Measurements from ENCODE around the gene PDE3A.

PDE3A gene

GRCh38 chr12:20578142-20578541, 209.8 kb downstream of the PDE3A start:
- Histone ChIP-seq H3K9me3 (ENCODE audit: control insufficient read depth in 1 of 2, low read length in 2 of 2) (no peaks in the 10 kb centered on the region), H3K4me1 (ENCODE audit: control insufficient read depth in 1 of 2, insufficient read depth in 2 of 2, low read length in 2 of 2) (no peaks in the 10 kb centered on the region), H3K36me3 (ENCODE audit: control insufficient read depth in 1 of 2, insufficient read depth in 2 of 2, low read length in 2 of 2) (no peaks in the 10 kb centered on the region), H3K4me3 (ENCODE audit: low read depth in 1 of 2, low read length in 2 of 2) (no peak overlapping the region), H3K27me3 (ENCODE audit: control insufficient read depth in 1 of 2, insufficient read depth in 2 of 2, low read length in 2 of 2) (no peaks in the 10 kb centered on the region), H3K9ac (ENCODE audit: low read depth in 1 of 2, low read length in 2 of 2) (no peak overlapping the region), H3K27ac (ENCODE audit: low read depth, low read length) (no peak overlapping the region)

GRCh38 chr12:20585055-20585625, 216.8 kb downstream of the PDE3A start:
- Histone ChIP-seq H3K4me1 (ENCODE audit: control insufficient read depth in 1 of 2, insufficient read depth in 2 of 2, low read length in 2 of 2) (no peaks in the 10 kb centered on the region), H3K9ac (ENCODE audit: low read depth in 1 of 2, low read length in 2 of 2) (no peak overlapping the region)

GRCh38 chr12:20585913-20586312, 217.6 kb downstream of the PDE3A start:
- Histone ChIP-seq H3K9me3 (ENCODE audit: control insufficient read depth in 1 of 2, low read length in 2 of 2) (no peaks in the 10 kb centered on the region), H3K4me1 (ENCODE audit: control insufficient read depth in 1 of 2, insufficient read depth in 2 of 2, low read length in 2 of 2) (no peaks in the 10 kb centered on the region), H3K9ac (ENCODE audit: low read depth in 1 of 2, low read length in 2 of 2) (no peak overlapping the region), H3K27ac (ENCODE audit: low read depth, low read length) (no peak overlapping the region), H3K36me3 (ENCODE audit: control insufficient read depth in 1 of 2, insufficient read depth in 2 of 2, low read length in 2 of 2) (no peaks in the 10 kb centered on the region), H3K4me3 (ENCODE audit: low read depth in 1 of 2, low read length in 2 of 2) (no peak overlapping the region), H3K27me3 (ENCODE audit: control insufficient read depth in 1 of 2, insufficient read depth in 2 of 2, low read length in 2 of 2) (no peaks in the 10 kb centered on the region)

More at GRCh38 chr12:20585055-20585625, 216.8 kb downstream of the PDE3A start:
- H3K36me3 ChIP-seq (ENCODE audit: control insufficient read depth in 1 of 2, insufficient read depth in 2 of 2, low read length in 2 of 2), result no peaks in the 10 kb centered on the region
- no peaks in the 10 kb centered on the region for H3K9me3 ChIP-seq (ENCODE audit: control insufficient read depth in 1 of 2, low read length in 2 of 2)
- no peak overlapping the region for H3K27ac ChIP-seq (ENCODE audit: low read depth, low read length)
- H3K27me3 ChIP-seq (ENCODE audit: control insufficient read depth in 1 of 2, insufficient read depth in 2 of 2, low read length in 2 of 2), result no peaks in the 10 kb centered on the region
- H3K4me3 ChIP-seq (ENCODE audit: low read depth in 1 of 2, low read length in 2 of 2), result no peak overlapping the region

GRCh38 chr12:20588042-20588441, 219.7 kb downstream of the PDE3A start:
- Histone ChIP-seq H3K27ac (ENCODE audit: low read depth, low read length) (no peak overlapping the region), H3K4me3 (ENCODE audit: low read depth in 1 of 2, low read length in 2 of 2) (no peak overlapping the region), H3K36me3 (ENCODE audit: control insufficient read depth in 1 of 2, insufficient read depth in 2 of 2, low read length in 2 of 2) (no peaks in the 10 kb centered on the region), H3K9ac (ENCODE audit: low read depth in 1 of 2, low read length in 2 of 2) (no peak overlapping the region), H3K9me3 (ENCODE audit: control insufficient read depth in 1 of 2, low read length in 2 of 2) (no peaks in the 10 kb centered on the region), H3K4me1 (ENCODE audit: control insufficient read depth in 1 of 2, insufficient read depth in 2 of 2, low read length in 2 of 2) (no peaks in the 10 kb centered on the region), H3K27me3 (ENCODE audit: control insufficient read depth in 1 of 2, insufficient read depth in 2 of 2, low read length in 2 of 2) (no peaks in the 10 kb centered on the region)

- Histone ChIP-seq H3K9me3 (ENCODE audit: control insufficient read depth in 1 of 2, low read length in 2 of 2) (no peaks in the 10 kb centered on the region), H3K9ac (ENCODE audit: low read depth in 1 of 2, low read length in 2 of 2) (no peak overlapping the region), H3K36me3 (ENCODE audit: control insufficient read depth in 1 of 2, insufficient read depth in 2 of 2, low read length in 2 of 2) (no peaks in the 10 kb centered on the region), H3K27ac (ENCODE audit: low read depth, low read length) (no peak overlapping the region), H3K4me1 (ENCODE audit: control insufficient read depth in 1 of 2, insufficient read depth in 2 of 2, low read length in 2 of 2) (no peaks in the 10 kb centered on the region), H3K4me3 (ENCODE audit: low read depth in 1 of 2, low read length in 2 of 2) (no peak overlapping the region), H3K27me3 (ENCODE audit: control insufficient read depth in 1 of 2, insufficient read depth in 2 of 2, low read length in 2 of 2) (no peaks in the 10 kb centered on the region)
These were observed 222.2 kb downstream of the PDE3A start for GRCh38 chr12:20590570-20590969.

- no peak overlapping the region for H3K27ac ChIP-seq (ENCODE audit: low read depth, low read length)
- H3K36me3 ChIP-seq (ENCODE audit: control insufficient read depth in 1 of 2, insufficient read depth in 2 of 2, low read length in 2 of 2), result no peaks in the 10 kb centered on the region
- H3K4me3 ChIP-seq (ENCODE audit: low read depth in 1 of 2, low read length in 2 of 2), result no peak overlapping the region
- H3K27me3 ChIP-seq (ENCODE audit: control insufficient read depth in 1 of 2, insufficient read depth in 2 of 2, low read length in 2 of 2), result no peaks in the 10 kb centered on the region
- H3K9me3 ChIP-seq (ENCODE audit: control insufficient read depth in 1 of 2, low read length in 2 of 2), result no peaks in the 10 kb centered on the region
- H3K4me1 ChIP-seq (ENCODE audit: control insufficient read depth in 1 of 2, insufficient read depth in 2 of 2, low read length in 2 of 2), result no peaks in the 10 kb centered on the region
- H3K9ac ChIP-seq (ENCODE audit: low read depth in 1 of 2, low read length in 2 of 2), result no peak overlapping the region
These were observed 224.2 kb downstream of the PDE3A start for GRCh38 chr12:20592556-20592955.

GRCh38 chr12:20593611-20594010, 225.3 kb downstream of the PDE3A start:
- Histone ChIP-seq H3K4me1 (ENCODE audit: control insufficient read depth in 1 of 2, insufficient read depth in 2 of 2, low read length in 2 of 2) (no peaks in the 10 kb centered on the region), H3K27me3 (ENCODE audit: control insufficient read depth in 1 of 2, insufficient read depth in 2 of 2, low read length in 2 of 2) (no peaks in the 10 kb centered on the region), H3K27ac (ENCODE audit: low read depth, low read length) (no peak overlapping the region), H3K9me3 (ENCODE audit: control insufficient read depth in 1 of 2, low read length in 2 of 2) (no peaks in the 10 kb centered on the region), H3K9ac (ENCODE audit: low read depth in 1 of 2, low read length in 2 of 2) (no peak overlapping the region), H3K4me3 (ENCODE audit: low read depth in 1 of 2, low read length in 2 of 2) (no peak overlapping the region), H3K36me3 (ENCODE audit: control insufficient read depth in 1 of 2, insufficient read depth in 2 of 2, low read length in 2 of 2) (no peaks in the 10 kb centered on the region)

GRCh38 chr12:20596061-20596460, 227.7 kb downstream of the PDE3A start:
- Histone ChIP-seq H3K27ac (ENCODE audit: low read depth, low read length) (no peak overlapping the region), H3K9ac (ENCODE audit: low read depth in 1 of 2, low read length in 2 of 2) (no peak overlapping the region), H3K4me1 (ENCODE audit: control insufficient read depth in 1 of 2, insufficient read depth in 2 of 2, low read length in 2 of 2) (no peaks in the 10 kb centered on the region), H3K9me3 (ENCODE audit: control insufficient read depth in 1 of 2, low read length in 2 of 2) (no peaks in the 10 kb centered on the region), H3K4me3 (ENCODE audit: low read depth in 1 of 2, low read length in 2 of 2) (no peak overlapping the region), H3K36me3 (ENCODE audit: control insufficient read depth in 1 of 2, insufficient read depth in 2 of 2, low read length in 2 of 2) (no peaks in the 10 kb centered on the region), H3K27me3 (ENCODE audit: control insufficient read depth in 1 of 2, insufficient read depth in 2 of 2, low read length in 2 of 2) (no peaks in the 10 kb centered on the region)

GRCh38 chr12:20599757-20600156, 231.4 kb downstream of the PDE3A start:
- no peak overlapping the region for H3K27ac ChIP-seq (ENCODE audit: low read depth, low read length)
- no peaks in the 10 kb centered on the region for H3K27me3 ChIP-seq (ENCODE audit: control insufficient read depth in 1 of 2, insufficient read depth in 2 of 2, low read length in 2 of 2)
- no peak overlapping the region for H3K9ac ChIP-seq (ENCODE audit: low read depth in 1 of 2, low read length in 2 of 2)
- no peak overlapping the region for H3K4me3 ChIP-seq (ENCODE audit: low read depth in 1 of 2, low read length in 2 of 2)
- H3K4me1 ChIP-seq (ENCODE audit: control insufficient read depth in 1 of 2, insufficient read depth in 2 of 2, low read length in 2 of 2), result no peaks in the 10 kb centered on the region
- H3K36me3 ChIP-seq (ENCODE audit: control insufficient read depth in 1 of 2, insufficient read depth in 2 of 2, low read length in 2 of 2), result no peaks in the 10 kb centered on the region
- H3K9me3 ChIP-seq (ENCODE audit: control insufficient read depth in 1 of 2, low read length in 2 of 2), result no peaks in the 10 kb centered on the region

GRCh38 chr12:20601668-20602280, 233.4 kb downstream of the PDE3A start:
- H3K9ac ChIP-seq (ENCODE audit: low read depth in 1 of 2, low read length in 2 of 2), result no peak overlapping the region
- H3K4me3 ChIP-seq (ENCODE audit: low read depth in 1 of 2, low read length in 2 of 2), result no peak overlapping the region
- H3K27ac ChIP-seq (ENCODE audit: low read depth, low read length), result no peak overlapping the region
- no peaks in the 10 kb centered on the region for H3K4me1 ChIP-seq (ENCODE audit: control insufficient read depth in 1 of 2, insufficient read depth in 2 of 2, low read length in 2 of 2)
- H3K9me3 ChIP-seq (ENCODE audit: control insufficient read depth in 1 of 2, low read length in 2 of 2), result no peaks in the 10 kb centered on the region
- no peaks in the 10 kb centered on the region for H3K36me3 ChIP-seq (ENCODE audit: control insufficient read depth in 1 of 2, insufficient read depth in 2 of 2, low read length in 2 of 2)
- no peaks in the 10 kb centered on the region for H3K27me3 ChIP-seq (ENCODE audit: control insufficient read depth in 1 of 2, insufficient read depth in 2 of 2, low read length in 2 of 2)
